GM12872 (cell line): ENCODE data around the gene GALNS.

Experiments used
- CTCF ChIP-seq: IDR thresholded peaks from 3 replicates; pipeline ENCODE4 v1.5.1; 2011; ENCODE audit warnings: low read depth, mild to moderate bottlenecking, low read length, moderate library complexity; ENCODE audit not compliant: insufficient read depth

The GALNS gene

GRCh38 chr16:88804552-88805339, 52.0 kb downstream of the GALNS start:
- TF ChIP-seq CTCF, result no peak

GRCh38 chr16:88804173-88804551, 52.6 kb downstream of the GALNS start:
- no peak for TF ChIP-seq CTCF

- TF ChIP-seq CTCF, result no peak
These were observed 53.3 kb downstream of the GALNS start, which contains the start of gene CDT1 for GRCh38 chr16:88803264-88803987. TSS of gene CDT1 (plus strand) at chr16:88803789. CDS start at chr16:88803832, 43 bp downstream.

GRCh38 chr16:88800277-88800592, 56.5 kb downstream of the GALNS start:
- TF ChIP-seq CTCF, result no peak

- TF ChIP-seq CTCF, result no peak
These were observed 57.0 kb downstream of the GALNS start for GRCh38 chr16:88799569-88800276.

- no peak for TF ChIP-seq CTCF
These were observed 57.8 kb downstream of the GALNS start for GRCh38 chr16:88798772-88799455.

- TF ChIP-seq CTCF, result no peak
These were observed 58.7 kb downstream of the GALNS start for GRCh38 chr16:88798073-88798472.
